Tibial nerve (tissue), 4 donors: ENCODE measurements around the gene CREB3.

Source experiments
- CTCF ChIP-seq, 5 experiments: fragments of 200-600 bp in 3 of 5; fragments of 450-650 bp in 2 of 5; sonication (generic) in 3 of 5; IDR thresholded peaks; one replicate each; pipeline ENCODE4 v1.5.1; 2016 to 2019; ENCODE audit warnings: antibody characterized with exemption in 5 of 5, mild to moderate bottlenecking in 3 of 5, moderate library complexity in 2 of 5
- EP300 ChIP-seq, 2 donors: sonication (generic); formaldehyde crosslinking; IDR thresholded peaks; one replicate each; pipeline ENCODE4 v1.6.1; 2017; ENCODE audit warnings: antibody characterized with exemption in 2 of 2, mild to moderate bottlenecking in 1 of 2
- POLR2A ChIP-seq, 2 donors: fragments of 450-650 bp; IDR thresholded peaks; one replicate each; pipeline ENCODE4 v1.6.1; 2017; ENCODE audit warnings: antibody characterized with exemption in 2 of 2, mild to moderate bottlenecking in 2 of 2, moderate library complexity in 2 of 2

DNA sequence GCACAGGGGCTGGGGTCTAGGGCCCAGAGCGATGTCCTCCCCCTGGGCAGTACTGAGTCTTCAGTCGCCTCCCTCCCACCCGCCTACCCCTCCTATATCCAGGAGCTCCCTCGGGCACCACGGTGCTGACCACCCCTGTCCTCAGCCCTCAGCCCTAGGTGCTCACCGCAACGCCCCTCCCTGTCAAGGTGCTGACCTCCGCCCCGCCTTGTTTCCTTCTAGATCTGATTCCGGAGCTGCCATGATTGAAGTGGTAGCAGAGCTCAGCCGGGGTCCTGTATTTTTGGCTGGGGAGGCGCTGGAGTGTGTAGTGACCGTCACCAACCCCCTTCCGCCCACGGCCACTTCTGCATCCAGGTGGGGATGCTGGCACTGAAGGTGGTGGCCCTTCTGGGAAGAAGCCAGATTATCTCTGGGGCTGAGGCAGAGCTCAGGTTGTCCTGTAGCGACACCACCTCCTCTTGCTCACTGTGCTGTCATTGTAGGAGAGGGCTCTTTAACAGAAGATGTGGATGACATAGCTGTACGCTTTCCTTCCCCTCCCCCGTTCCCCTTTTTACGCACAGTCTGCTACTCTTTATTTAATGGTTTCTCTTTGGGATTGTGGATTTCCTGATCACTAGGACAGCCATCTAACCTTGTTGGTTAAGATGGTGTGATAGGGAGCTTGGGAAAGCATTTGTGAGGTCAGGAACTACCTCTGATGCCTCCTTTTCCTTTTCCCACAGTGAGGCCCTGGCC is 17.2 kb downstream of the CREB3 start:
- TF ChIP-seq CTCF (IDR thresholded peaks at IDR 0.05) (no peak), POLR2A (IDR thresholded peaks at IDR 0.05) (no peak), EP300 (IDR thresholded peaks at IDR 0.05) (no peak)
